Stimulated activated CD4-positive, alpha-beta T cell treated with anti-CD3 and anti-CD28 coated beads, TNF-alpha, amount 100 ng/mL, for 1 hour (primary cell): Measurements from ENCODE around the gene SP2.

Source experiments
- DNase-seq, 3 donors: peaks; one replicate each; pipeline ENCODE4 v3.0.0-alpha.2; 2020; ENCODE audit warnings: low read depth in 3 of 3, low spot score in 1 of 3

Gene SP2

DNA sequence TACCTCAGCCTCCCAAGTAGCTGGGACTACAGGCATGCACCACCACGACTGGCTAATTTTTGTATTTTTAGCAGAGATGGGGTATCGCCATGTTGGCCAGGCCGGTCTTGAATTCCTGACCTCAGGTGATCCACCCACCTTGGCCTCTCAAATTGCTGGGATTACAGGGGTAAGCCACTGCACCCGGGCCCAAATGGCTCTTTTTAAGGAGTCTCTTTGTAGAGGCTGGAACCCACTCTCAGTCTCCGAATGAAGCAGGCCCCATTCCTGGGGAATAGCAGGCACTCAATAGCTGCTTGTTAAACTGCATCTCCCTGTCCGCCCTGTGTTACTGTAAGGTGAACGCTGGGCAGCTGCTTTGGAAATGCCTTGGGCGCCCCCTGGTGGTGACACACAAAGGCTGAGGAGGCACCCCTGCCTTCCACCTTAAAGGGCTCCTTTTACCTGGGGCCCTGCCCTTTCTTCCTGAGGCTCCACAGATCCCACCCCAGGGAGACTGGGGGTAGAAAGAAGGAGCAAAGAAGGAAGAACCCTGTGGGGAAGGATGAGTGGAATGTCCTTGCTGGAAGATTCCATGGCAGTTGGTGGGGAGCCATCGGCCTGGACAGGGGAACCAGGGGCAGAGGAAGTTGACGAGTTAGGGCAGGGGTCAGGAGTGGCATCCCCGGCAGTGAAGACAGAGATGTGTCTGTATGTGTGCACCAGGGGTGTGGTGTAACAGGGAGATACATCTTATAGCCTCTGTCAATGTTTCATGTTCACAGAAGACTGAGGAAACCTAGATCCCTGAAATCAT is 6.1 kb upstream of the SP2 start:
- DNase-seq = peak; percentile 84 to 93 (median 90)

DNA sequence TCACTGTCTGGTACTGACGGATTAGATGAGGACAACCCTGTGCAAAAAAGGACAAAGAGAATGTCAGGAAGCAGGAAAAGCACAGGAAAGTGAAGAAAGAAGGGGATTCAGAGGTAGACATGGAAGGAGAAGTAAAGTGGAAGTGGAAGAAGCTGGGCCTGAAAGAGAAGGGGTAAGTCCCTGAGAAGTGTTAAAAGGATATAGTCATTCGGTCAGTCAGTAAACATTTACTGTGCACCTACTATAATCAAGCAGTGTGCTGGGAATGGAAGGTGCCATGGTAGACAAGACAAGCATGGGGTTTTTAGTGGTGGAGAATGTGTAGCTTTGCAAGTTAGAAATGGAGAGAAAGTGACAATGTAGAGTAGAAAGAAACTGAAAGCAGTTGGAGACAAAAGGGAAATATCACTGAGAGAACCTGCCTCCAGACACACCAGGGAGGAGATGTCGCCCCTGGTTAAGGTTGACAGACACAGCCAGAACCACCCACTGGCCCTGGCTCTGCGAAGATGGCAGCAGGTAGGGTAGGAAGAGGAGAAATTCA is 4.4 kb upstream of the SP2 start:
- no peak for DNase-seq

DNA sequence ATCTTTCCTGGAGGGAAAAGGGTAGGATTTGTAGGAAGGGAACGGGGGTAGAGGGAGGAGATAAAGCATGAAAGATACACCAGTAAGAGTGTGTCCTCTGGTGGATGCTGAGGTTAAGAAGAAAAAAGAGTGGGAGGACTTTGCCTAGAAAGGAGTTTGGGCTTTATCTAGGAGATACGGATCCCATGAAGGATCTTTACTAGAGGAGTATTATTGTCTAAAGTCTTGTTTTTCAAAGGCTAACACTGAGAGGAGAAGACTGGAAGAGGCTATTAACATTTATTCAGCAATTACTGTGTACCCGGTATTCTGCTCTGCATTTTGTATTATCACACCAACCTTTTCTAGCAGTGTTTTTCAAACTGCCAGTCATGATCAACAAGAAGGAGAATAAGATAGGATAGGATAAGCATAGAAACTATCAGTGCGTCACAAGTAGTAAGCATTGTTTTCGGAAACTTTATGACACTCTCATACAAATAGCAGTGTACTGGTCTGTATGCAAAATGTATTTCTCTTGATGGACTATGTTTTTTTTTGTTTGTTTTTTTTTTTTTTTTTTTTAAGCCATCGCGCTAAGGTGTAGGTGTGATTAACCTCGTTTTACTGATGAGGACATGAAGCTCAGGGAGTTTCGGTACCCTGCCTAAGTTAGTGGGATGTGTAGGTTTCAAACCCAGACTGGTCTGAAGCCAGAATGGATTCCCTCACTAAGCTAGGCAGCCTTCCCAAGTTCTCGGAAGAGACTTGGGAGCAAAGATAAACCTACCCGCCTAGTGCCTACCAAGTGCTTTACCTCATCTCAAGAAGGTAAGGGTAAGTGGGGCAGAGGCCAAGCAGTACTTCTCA is 1.3 kb upstream of the SP2 start:
- no peak for DNase-seq

DNA sequence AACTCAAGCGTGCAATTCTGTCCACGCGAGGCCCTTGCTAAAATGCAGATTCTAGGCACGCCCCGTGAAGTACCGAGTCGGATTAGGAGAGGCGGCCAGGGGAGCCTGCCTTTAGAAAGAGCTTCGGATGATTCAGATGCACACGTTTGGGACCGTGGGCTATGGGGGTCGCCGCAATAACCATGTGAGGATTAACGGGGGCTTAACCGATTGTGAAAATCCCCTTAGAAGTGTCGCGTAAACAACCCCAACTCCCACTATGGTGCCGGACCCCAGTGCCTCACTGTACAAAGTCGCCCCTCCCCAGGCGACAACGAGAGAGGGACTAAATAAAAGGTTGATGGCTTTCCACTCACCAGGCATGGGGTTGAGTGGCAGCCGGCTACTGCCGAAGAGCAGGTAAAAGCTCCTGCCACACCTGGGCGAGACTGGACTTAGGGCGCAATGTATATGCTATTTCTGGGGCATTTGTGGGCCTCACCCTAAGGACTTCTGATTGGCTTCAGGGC is 635 bp upstream of the SP2 start:
- no peak for DNase-seq

DNA sequence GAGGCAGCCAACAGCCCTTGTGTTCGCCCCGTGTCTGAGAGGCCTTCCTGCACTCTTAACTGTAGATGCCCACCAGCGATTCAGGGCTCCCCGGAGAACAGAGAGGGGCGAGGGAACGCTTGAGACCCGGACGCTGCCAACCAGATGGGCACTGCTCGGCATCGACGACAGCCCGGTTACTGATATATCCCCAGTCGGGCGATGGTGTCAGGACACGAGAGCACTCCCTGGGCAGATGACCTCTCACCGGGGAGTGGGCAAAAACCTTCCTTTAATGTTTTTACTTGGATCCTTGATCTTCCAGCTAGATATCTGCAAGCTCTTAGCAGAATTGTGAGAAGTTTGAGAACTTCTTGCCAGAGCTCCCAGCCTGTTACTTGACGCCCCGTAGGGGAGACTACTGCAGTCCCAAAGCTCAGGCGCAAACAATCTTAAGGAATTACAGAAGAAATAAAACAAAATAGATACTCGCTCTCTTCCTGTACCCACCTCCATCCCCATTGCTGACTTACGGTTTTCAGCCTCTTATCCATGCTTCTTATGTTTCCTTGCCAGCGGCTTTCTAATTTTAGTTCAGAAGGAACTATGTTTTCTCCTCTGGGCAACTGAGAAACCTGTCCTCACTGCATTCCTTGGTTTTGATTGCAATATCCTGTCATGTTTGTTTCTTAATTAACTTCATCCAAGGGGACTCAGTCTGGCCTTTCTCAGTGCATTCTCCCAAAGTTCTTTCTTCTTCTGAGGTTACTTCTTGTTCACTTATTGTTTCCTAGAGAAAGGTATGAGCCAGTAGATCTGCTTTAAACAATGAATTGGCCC is 845 bp downstream of the SP2 start:
- peak in 1 of 3 donors; percentile 6 for DNase-seq

DNA sequence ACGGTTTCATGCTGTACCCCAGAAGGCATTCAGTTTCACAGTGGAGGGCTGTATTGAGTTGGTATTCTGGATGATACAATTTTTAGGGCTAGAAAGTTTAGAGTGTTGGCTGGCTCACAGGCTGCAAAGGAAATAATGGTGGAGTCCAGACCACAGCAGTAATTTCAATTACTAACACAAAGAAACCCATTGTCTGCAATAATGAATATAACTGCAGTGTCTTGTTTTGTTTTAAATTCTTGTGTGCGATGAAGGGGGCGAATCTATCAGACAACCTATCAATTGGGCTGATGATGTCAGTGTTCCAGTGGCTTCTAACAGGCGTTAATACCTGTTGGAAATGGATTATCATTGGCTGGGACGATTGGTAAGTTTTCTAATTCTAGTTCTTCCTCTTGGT is 1.5 kb downstream of the SP2 start:
- no peak for DNase-seq

DNA sequence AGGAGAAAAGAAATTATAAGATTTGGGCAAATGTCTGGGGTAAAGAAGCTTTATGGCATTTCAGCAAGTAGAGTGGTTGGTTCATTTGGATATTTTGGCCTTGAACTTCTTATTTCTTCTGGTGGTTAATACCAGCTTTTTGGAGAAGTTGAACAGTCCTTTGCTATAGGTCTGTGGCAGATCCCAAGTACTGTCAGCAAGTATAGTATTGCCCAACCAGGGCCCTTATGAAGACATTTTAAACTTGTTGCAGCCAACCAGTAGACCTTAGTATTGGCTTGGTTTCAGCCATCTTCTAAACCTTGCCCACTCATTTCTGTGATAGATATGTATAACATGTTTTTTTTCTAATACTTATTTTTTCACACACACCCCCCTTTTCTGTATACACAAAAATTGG is 2.2 kb downstream of the SP2 start:
- DNase-seq = no peak

DNA sequence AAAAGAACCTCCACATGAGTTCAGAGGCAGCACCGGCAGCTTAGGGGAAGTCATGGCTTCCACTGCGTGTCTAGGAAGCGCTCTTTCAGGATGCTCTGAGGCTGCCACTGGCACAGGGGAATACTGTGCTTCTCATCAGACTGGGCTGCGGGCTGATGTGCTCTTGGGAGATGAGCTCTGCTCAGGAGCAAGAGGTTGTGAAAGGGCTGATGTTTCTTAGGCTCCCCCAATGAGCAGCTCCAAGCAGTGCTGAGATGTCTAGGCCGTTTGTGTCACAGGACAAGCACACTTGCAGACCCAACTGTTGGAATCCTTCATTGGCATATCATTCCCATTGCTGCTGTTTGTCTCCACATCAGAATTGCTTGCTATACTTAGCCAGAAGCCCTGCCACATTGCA is 3.6 kb downstream of the SP2 start:
- no peak for DNase-seq

DNA sequence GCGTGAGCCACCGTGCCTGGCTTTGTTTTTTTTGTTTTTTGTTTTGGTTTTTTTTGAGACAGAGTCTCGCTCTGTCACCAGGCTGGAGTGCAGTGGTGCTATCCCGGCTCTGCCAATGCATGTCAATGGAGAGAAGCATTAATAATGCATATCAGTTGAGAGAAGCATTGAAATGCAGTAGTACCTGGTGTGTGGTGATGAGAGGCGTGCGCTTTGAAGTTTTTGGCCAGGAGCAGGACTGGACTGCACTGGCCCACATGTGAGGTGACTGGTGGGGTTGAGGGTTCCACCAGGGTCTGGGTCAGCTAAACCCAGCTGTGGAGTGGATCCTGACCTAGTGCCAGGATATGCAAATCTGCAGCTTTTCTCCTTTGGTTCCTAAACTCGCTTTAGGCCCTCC is 5.4 kb downstream of the SP2 start:
- DNase-seq = no peak

DNA sequence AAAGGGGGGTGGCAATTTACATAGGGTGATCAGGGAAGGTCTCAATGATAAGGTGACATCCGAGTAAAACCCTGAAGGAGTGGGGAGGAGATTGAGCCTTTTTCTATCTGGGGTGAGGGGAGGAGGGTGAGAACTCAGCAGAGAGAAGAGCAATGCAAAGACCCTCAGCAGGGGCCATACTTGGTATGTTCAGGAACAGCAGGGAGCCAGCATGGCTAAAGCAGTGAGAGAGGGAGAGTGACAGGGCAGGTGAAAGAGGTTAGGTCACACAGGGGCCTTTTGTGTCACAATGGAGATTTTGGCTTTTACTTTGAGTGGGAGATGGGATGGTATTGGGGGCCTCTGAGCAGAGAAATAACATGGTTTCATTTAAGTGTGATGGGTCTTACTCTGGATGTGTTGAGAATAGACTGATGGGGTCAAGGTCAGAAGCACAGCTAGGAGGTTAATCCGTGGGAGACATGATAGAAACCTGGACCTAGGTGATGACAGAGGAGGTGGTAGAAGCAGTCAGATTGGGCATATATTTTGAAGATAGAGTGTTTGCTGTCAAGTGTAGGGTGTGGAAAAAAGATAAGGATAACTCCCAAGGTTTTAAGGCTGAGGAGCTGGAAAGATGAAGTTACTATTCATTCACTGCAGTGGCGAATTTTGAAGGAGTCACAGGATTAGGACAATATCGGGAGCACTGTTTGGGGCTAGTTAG is 6.2 kb downstream of the SP2 start:
- no peak for DNase-seq

DNA sequence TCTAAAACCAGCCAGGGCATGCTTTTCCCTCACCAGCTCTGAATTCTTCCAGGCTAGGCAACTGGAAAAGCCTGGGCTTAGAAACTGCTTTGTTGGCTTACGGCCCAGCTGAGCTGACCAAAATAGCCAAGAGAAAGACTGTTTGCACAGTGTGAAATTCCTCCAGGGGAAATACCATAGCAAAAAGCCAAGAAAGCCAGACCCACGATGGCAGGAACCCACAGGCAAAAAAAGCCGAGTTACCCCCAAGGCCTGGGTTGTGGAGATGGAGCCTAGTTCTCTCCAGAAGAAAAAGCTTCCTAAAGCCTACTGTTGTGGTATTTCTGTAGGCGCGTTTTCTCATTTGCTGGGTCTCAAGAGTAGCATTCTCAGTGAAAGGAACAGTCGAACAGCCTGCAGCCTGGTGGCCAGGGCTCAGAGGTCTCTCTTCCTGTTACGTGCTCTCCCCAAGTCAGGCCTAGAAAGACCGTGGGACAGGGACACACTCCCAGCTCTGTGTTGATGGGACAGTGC is 9.2 kb downstream of the SP2 start:
- DNase-seq = no peak

DNA sequence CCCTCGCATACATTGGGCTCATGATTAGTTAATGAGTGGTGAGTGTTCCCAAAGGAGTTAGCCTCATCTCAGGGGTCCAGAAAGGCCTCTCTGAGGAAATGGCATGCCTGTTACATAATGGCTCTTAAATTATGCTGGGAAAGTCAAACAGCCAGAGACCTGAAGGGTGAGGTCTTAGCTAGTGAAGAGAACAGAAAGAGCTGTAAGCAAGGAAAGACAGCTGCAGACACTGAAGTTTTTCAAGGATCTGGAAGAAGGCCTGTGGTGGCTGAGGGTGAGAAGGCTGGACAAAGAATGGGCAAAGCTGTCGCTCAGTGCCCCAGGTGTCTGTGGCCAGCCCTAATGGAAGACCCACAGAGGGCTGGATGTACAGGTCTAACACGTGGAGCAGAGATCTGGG is 10.4 kb downstream of the SP2 start:
- DNase-seq = no peak

DNA sequence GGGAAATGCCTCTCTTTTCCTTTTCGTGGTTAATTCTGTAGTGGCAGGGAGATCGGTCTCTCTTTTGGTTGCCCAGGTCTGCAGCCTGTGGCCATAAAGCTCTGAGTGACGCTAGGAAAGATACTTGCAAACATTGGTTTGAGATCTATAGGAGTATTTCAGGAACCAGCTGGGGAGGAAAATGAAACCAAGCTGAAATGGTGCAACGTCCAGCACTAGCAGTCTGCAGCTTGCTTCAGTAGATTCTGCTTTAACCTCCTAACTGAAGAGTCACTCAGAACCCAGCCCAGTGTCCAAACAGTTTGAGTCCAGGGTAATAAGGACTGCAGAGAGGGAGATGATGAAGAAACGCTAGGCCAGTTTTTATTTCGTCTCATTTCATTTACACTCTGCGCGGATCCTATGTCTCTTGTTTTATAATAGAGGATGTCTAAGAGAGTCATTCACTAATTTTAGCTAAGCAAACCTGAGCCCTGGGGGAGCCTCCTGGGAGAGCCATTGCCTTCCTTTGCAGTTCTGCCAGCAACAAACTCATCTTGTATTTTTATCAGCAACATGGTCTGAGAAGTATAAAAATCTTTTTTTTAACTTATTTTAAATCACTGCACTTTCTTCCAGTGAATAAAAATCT is 12.0 kb downstream of the SP2 start:
- DNase-seq = no peak

DNA sequence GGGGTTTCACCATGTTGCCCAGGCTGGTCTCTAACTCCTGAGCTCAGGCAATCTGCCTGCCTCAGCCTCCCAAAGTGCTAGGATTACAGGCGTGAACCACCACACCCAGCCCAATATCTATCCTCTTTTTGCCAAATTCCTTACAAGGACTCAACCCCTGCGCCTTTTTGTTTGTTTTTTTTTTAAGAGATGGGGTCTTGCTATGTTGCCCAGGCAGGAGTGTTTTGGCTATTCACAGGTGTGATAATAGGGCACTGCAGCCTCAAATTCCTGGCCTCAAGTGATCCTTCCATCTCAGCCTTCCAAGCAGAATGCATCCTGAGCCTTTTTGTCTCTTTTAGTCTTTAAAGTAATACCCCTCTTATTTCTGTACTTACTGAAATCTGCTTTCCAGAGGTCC is 17.0 kb downstream of the SP2 start:
- DNase-seq = no peak

DNA sequence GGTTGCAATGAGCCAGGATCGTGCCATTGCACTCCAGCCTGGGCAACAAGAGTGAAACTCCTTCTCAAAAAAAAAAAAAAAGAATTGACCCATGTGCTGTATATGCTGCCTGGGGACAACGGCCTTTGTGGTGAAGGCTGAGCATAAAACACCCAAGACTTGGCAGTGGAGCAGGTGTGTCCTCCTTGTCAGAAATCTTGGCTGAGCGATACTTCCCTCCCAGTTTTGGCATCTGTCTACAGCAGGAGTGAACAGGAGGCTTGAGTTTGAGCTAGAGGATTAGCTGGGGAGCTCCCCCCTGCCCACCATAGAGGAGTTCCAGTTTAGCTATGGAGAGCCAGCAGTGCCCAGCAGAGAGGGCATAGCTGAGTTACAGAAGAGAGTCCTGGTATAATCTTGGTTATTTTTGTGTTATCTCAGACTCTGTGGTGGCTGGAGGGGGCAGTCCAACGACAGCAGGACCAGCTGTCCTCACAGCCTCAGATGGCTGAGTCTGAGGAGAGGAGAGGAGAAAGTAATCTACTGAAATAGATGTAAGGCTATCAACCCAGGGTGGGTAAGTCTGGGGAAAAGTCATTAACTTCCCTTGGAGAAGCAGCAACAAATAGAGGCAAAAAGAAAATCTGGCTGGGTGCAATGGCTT is 18.4 kb downstream of the SP2 start:
- no peak for DNase-seq

DNA sequence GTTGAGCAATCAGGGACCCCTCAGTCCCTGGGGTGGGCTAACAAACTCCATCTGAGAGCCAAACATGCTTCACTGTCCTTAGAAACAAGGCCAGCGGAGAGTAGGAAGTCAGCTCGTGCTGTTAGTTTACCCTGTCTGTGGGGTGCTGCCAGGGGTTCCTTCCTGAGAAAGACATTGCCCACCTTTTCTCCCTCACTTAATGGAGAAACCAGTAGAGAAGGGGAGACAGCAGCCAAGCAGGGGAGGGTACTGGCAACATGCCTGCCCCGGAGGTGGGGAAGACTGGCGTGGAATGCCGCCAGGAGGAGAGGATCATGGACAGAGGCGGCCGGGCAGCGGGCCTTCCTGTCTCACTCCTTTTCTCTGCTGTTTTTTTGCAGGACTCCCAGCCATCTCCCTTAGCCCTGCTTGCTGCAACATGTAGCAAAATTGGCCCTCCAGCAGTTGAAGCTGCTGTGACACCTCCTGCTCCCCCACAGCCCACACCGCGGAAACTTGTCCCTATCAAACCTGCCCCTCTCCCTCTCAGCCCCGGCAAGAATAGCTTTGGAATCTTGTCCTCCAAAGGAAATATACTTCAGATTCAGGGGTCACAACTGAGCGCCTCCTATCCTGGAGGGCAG is 19.9 kb downstream of the SP2 start:
- DNase-seq = no peak

DNA sequence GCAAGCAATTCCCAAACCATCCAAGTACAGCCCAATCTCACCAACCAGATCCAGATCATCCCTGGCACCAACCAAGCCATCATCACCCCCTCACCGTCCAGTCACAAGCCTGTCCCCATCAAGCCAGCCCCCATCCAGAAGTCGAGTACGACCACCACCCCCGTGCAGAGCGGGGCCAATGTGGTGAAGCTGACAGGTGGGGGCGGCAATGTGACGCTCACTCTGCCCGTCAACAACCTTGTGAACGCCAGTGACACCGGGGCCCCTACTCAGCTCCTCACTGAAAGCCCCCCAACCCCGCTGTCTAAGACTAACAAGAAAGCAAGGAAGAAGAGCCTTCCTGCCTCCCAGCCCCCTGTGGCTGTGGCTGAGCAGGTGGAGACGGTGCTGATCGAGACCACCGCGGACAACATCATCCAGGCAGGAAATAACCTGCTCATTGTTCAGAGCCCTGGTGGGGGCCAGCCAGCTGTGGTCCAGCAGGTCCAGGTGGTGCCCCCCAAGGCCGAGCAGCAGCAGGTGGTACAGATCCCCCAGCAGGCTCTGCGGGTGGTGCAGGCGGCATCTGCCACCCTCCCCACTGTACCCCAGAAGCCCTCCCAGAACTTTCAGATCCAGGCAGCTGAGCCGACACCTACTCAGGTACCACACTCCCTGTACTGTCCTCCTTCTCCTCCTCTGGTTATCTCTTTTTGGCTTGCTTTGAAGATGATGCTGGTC is 20.6 kb downstream of the SP2 start:
- no peak for DNase-seq

DNA sequence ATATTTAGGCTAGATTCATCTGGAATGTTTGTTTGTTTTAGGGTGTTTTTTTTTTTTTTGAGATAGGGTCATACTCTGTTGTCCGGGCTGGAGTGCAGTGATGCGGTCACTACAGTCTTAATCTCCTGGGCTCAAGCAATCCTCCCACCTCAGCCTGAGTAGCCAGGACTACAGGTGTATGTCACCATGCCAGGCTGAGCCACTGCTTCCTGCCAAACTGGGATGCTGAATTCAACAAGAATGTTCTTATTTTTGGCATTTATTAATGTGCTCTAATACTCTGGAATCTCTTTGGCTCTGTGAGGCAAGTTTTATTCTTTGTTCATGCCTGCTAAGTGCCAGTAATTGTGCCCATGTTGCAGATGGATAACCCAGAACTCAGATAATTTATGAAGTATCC is 21.5 kb downstream of the SP2 start:
- no peak for DNase-seq
